Stimulated activated CD8-positive, alpha-beta memory T cell treated with anti-CD3 and anti-CD28 coated beads, Interleukin-12 subunit alpha, Interleukin-12 subunit beta, amount 100 ng/mL, for 4 hours (primary cell): ENCODE results near the gene ABHD14A.
"Not testable (repeated sequence)": the region's sequence is repeated elsewhere in the genome, so short reads cannot be mapped to it uniquely, and the experiment has no call there.

Experiments used
- DNase-seq: peaks from one replicate; pipeline ENCODE4 v3.0.0-alpha.2; 2020; ENCODE audit warnings: low read depth

ABHD14A gene

DNA sequence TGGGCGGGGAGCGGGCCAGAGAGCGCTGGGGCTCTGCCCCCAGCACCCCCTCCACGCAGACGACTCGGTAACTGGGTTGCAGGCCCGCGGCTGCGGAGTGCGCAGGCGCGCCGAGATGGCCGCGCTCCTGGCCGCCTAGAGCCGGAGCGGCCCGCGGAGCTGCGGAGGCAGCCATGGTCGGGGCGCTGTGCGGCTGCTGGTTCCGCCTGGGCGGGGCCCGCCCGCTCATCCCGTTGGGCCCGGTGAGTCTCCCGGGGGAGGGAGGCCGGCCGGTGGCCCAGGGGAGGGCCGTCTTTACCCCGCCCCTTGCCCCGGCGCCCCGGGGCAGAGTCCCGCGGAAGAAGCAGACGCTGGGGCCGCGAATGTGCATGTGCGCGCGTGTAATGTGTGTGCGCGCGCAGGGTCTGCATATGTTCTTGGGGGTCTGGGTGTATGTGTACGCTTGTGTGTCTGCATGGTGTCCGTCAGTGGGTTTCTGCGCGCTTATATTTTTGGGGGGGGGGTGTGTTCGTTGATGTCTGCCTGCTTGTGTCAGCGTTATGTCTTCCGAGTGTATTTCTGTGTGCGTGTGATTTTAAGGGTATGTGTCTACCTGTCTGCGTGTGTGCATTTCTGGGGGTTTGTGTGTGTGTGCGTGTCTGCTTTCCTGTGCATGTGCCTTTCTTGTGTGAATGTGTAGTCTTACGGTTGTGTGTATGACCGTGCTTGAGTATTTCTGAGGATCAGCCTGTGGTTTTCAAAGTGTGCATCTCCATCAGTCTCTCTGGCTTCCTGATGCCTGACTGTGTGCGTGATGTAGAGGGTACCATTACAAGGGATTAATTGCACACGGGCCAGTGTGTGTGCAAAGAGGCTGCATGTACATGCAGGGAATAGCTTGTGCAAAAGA is at the start of gene ABHD14A:
Gene ABHD14A (plus strand): TSS at position 102 of the 889 bp plus-strand sequence. CDS start 72 bp downstream, at position 174.
- DNase-seq = peak; percentile 59

DNA sequence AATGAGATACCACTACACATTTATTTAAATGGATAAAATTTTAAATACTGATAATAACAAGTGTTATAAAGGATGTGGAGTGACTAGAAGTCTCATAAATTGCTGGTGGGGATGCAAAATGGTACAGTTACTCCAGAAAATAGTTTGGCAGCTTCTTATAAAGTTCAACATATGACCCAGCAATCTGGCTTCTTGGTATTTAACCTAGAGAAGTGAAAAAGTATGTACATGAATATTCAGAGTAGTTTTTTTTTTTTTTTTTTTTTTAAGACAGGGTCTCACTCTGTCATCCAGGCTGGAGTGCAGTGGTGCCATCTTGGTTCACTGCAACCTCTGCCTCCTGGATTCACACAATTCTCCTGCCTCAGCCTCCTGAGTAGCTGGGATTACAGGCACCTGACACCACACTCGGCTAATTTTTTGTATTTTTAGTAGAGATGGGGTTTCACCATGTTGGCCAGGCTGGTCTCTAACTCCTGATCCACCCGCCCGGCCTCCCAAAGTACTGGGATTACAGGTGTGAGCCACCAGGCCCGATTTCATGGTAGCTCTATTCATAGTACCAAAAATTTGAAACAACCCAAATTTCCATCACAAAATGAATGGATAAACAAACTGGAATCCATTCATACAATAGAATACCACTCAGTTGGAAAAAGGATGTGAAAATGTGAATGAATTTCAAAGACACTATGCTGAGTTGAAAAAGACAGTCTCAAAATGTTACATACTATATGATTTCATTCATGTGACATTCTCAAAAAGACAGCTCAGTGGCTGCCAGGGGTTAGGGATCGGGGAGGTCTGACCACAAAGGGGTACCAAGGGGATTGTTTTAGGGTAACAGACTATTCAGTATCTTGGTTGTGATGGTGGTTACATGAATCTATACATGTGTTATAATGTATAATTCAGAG is 47.5 kb upstream of the ABHD14A start:
- no peak for DNase-seq

DNA sequence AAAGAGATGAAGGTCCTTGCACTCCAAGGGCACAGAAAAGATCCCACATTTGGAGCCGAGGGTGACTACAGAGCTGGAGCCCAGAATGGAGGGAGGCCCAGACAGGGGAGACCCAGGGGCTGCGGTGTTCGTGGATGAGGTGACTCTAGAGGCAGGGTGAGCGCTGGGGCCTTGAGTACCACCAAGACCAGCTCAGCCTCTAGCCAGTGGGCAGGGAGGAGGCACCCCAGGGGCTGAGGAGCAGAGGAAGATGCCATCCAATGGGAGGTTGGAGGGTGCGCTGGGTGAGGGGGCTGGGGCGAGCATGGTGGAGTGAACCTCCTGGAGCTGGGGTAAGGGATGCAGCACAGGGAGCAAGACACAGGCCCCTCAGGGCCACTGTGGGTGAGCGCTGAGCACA is 46.4 kb upstream of the ABHD14A start:
- DNase-seq = no peak

DNA sequence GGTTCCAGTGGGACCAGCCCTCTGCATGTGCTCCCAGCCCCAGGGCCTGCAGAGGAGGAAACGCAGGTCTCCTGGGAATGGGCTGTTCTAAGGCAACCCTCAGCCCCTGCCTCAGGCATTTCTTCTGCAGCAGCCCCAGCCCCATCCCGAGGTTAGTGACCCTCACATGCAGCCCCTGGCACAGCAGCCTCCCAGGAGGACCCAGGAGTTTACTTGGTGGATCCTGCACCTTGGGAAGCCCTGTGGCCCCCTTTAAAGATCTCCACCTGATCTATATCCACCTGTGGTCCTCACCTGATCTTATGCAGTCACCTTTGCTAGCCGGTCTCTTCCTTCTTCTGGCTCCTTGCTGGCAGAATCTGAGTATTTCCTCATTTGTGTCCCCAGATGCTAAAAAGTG is 45.9 kb upstream of the ABHD14A start:
- not testable (repeated sequence) for DNase-seq

DNA sequence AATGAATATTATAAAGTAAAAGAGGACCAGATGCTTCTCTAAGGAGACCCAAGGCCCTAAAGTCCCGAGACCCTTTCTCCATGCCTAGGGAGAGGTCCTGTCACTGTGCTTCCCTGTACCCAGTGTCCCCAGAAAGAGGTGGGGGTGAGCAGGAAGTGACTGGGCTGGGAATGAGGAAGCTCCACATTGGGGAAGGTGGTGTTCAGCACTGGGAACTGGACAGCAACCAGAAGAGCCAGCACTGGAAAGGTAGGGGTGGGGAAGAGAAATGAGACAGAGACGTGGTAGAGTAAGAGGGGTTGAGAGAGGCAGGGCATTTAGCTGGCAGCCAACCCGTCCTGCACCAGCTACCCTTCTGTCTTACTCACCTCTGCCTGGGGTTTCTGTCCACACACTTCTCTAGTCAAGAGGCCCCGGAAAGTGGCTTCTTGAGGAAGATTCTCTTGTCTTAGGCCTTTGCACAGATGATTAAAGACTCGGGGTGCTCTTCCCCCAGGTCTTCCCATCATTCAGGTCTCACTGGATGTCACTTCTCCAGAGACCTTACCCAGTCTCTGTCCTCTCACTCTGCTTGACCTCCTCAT is 45.4 kb upstream of the ABHD14A start:
- no peak for DNase-seq

GRCh38 chr3:51930439-51930838 is 44.4 kb upstream of the ABHD14A start:
- DNase-seq = no peak

GRCh38 chr3:51931756-51932155 is 43.1 kb upstream of the ABHD14A start:
- no peak for DNase-seq

- DNase-seq = no peak
Measured at GRCh38 chr3:51932471-51933370, 42.1 kb upstream of the ABHD14A start.

- DNase-seq = no peak
Measured at GRCh38 chr3:51933471-51934138, 41.3 kb upstream of the ABHD14A start.

GRCh38 chr3:51934139-51934850 is 40.6 kb upstream of the ABHD14A start:
- DNase-seq = no peak

GRCh38 chr3:51934991-51935885 is 39.6 kb upstream of the ABHD14A start:
- DNase-seq = no peak

DNA sequence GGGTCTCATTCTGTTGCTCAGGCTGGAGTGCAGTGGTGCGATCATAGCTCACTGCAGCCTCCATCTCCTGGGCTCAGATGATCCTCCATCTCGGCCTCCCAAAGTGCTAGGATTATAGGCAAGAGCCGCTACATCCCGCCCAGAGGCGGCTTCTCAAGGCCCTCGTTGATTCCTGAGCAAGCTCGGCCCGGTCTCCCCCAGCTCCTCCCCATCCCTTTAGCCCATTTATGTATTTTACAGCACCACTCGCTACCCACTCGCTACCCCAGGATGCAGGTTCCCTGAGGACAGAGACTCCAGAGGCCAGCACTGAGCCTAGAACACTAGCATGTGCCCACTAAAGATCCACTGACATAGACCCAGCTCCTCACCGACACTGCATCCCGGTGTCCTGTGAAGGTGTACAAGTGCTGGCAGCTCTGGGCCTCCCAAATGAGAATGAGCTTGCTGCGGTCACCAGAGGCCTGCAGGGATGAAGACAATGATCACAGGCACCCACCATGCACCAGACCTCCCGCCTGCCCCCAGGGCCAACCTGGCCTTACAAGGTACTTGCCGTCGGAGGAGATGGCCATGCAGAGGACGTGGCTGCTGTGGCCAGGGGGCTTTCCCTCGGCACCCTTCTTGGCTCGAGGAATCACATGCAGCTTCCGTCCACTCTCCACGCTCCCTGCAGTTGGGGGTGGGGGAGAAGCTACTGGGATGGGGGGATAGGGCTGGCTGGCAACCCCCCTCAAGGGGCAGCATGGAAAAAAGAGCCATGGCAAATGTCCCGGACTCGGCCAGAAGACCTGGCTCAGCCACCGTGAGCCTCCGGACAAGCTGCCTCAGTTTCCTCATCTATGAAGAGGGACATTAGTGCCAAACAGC is 38.7 kb upstream of the ABHD14A start:
- DNase-seq = no peak

GRCh38 chr3:51937014-51937413 is 37.9 kb upstream of the ABHD14A start:
- DNase-seq = no peak

- DNase-seq = no peak
Measured at GRCh38 chr3:51937611-51938450, 37.0 kb upstream of the ABHD14A start.

GRCh38 chr3:51938780-51939425 is 36.0 kb upstream of the ABHD14A start:
- DNase-seq = no peak

DNA sequence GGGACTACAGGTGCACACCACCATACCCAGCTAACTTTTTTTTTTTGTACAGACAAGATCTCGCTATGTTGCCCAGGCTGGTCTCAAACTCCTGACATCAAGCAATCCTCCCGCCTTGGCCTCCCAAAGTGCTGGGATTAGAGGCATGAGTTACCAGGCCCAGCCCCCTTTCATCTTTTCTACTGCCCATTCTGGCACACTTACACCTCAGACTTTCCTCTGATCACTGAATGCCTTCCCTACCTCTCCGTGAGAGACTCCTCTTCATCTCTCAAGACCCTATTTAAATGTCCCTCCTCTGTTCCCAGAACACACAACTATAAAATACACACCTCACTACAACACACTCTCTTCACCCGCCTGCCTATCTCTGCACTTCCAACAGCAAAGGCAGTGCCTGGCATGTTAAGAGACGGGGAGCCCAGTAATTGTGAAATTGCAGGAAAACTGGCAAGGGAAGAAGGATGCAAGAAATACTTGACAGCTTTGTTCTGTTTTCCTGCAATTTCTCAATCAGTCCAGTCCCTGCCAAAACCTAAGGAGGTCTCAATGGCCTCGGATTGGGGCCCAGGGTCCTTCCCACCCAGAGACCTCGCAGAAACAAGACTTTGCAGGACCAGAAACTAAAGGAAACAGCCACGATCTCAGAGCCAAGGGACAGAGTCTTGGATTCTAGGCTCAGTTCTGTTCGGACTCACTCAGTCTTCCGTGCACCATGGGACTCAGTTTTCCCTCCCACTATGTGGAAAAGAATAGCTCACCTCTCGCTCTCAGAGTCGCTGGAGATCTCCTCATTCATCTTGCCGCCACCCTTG is 34.0 kb upstream of the ABHD14A start:
- no peak for DNase-seq
